ENCODE data around the gene ALG11. TPM values are rescaled to one million over a fixed set of nuclear protein-coding genes. Genes with fewer than 3 reads are reported as not detected.

The ALG11 gene
- total and polyA plus RNA-seq, 2 experiments from 2014 or later = 36.9 to 40.1 TPM

DNA sequence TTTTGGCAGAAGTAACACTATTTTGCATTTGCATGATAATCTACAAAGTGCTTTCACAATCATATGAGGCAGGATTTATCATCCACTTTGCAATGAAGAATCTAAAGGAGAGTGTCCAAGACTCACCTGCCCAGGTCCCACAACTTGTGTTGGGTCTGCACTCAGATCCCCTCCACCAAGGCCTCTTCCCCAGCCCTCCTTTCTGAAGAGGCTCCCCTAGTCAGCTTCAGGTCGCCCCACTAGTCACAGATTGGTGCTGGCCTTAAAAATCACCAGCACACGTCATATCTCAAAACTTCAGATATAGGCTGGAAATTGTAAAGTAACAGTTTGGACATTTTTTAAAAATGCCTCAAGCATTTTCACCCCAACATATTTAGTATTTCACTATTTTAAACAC is 18.5 kb upstream of the ALG11 start:
- no peaks in the 10 kb centered on the region for H4K20me1 ChIP-seq (replicated peaks; ENCODE audit: insufficient read depth)
- Mint-ChIP-seq H3K27me3 (ENCODE audit: insufficient read depth, low read depth, poor library complexity) (peaks cover 7% of the 10 kb centered on the region), H3K36me3 (ENCODE audit: low read depth) (no peaks in the 10 kb centered on the region), H3K9me3 (no peaks in the 10 kb centered on the region), H3K4me1 (peaks cover 25% of the 10 kb centered on the region), H3K4me3 (no peak overlapping the region), H3K27ac (no peak overlapping the region)
- H3K36me3 ChIP-seq (ENCODE audit: insufficient read depth) = no peaks in the 10 kb centered on the region
- H3F3A ChIP-seq (replicated peaks; ENCODE audit: low read depth) = no peaks in the 10 kb centered on the region
- H3K27me3 ChIP-seq (ENCODE audit: insufficient read depth) = no peaks in the 10 kb centered on the region
- no peaks in the 10 kb centered on the region for H3K79me2 ChIP-seq (replicated peaks; ENCODE audit: insufficient read depth)
- H3K27ac ChIP-seq (ENCODE audit: low read depth) = no peak overlapping the region
- DNase-seq (ENCODE audit: low spot score) (no peak), ATAC-seq (no peak)
- no peaks in the 10 kb centered on the region for H3K9me2 ChIP-seq (ENCODE audit: insufficient read depth)
- peaks cover 12% of the 10 kb centered on the region; the same call in 1 of the 2 replicates for H3K4me1 ChIP-seq (ENCODE audit: insufficient read depth)
- TF ChIP-seq NANOG (IDR thresholded peaks at IDR 0.05; ENCODE audit: borderline replicate concordance) (no peak), EZH2phosphoT487 (IDR thresholded peaks at IDR 0.05; ENCODE audit: unreplicated experiment) (no peak), EZH2 (IDR thresholded peaks at IDR 0.05; ENCODE audit: low read depth, unreplicated experiment) (no peak), POLR2AphosphoS5 (IDR thresholded peaks at IDR 0.05; ENCODE audit: low read depth) (no peak), ZNF331 (CRISPR knock-in tag; IDR thresholded peaks at IDR 0.05; ENCODE audit: low read depth) (no peak)
- no peak overlapping the region for H2AFZ ChIP-seq
- H3K4me2 ChIP-seq = no peak overlapping the region
- no peak overlapping the region for H3K4me3 ChIP-seq

DNA sequence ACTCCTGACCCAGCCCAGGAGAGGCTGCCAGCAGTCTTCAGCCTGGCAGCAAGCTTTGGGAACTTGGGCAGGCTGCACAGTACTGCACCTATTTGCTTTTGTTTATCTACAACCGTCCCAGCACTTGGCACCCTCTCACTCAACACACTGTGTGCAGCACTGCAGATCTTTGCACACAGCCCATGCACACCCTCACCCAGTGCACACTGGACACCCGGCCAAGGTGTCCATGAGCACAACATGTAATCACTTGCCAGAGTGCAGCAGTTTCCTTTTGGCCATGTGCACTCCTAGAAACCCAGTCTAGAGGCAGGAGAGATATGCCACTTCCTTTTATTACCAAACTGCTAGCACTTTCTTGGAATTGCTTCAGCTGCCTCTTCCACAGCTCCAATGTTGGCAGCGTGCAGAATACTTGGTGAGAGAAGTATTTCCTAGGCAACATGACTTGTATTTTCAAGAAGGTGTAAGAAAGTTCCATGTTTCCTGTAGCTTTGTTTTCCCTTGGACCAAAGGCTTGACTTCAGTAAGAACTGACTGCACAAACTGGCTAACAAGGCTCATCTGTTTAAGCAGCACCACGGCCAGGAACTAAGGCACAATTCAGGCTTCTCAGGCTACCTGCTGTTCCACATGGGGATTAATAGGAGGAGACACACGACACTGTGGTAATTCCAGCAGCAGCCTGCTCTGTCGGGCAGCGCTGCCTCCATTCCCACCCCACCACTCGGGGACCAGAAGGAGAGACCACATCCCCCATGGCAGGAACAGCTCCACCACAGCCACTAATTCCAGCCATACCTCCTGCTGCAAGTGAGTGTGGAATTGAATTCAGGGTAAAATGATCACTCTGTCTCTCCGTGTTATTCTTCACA is 16.3 kb upstream of the ALG11 start:
- Histone ChIP-seq H3K36me3 (ENCODE audit: insufficient read depth) (no peaks in the 10 kb centered on the region), H3K27ac (ENCODE audit: low read depth) (no peak overlapping the region), H3K4me1 (ENCODE audit: insufficient read depth) (peaks cover 22% of the 10 kb centered on the region), H3K4me3 (no peak overlapping the region), H3K79me2 (replicated peaks; ENCODE audit: insufficient read depth) (no peaks in the 10 kb centered on the region), H3K9me2 (ENCODE audit: insufficient read depth) (no peaks in the 10 kb centered on the region), H3F3A (replicated peaks; ENCODE audit: low read depth) (no peaks in the 10 kb centered on the region), H2AFZ (no peak overlapping the region), H3K4me2 (no peak overlapping the region), H3K27me3 (ENCODE audit: insufficient read depth) (no peaks in the 10 kb centered on the region), H4K20me1 (replicated peaks; ENCODE audit: insufficient read depth) (no peaks in the 10 kb centered on the region)
- DNase-seq (ENCODE audit: low spot score) (peak; percentile 33), ATAC-seq (peak; percentile 22)
- TF ChIP-seq CREB1 (CRISPR knock-in tag; IDR thresholded peaks at IDR 0.05; ENCODE audit: low read depth) (no peak), EZH2phosphoT487 (IDR thresholded peaks at IDR 0.05; ENCODE audit: unreplicated experiment) (no peak), EZH2 (IDR thresholded peaks at IDR 0.05; ENCODE audit: low read depth, unreplicated experiment) (no peak), ZNF114 (CRISPR knock-in tag; IDR thresholded peaks at IDR 0.05) (no peak), STAT1 (IDR thresholded peaks at IDR 0.05; ENCODE audit: unreplicated experiment) (no peak), JUNB (IDR thresholded peaks at IDR 0.05; ENCODE audit: unreplicated experiment) (no peak)
- TF ChIP-seq, protein P1, sequence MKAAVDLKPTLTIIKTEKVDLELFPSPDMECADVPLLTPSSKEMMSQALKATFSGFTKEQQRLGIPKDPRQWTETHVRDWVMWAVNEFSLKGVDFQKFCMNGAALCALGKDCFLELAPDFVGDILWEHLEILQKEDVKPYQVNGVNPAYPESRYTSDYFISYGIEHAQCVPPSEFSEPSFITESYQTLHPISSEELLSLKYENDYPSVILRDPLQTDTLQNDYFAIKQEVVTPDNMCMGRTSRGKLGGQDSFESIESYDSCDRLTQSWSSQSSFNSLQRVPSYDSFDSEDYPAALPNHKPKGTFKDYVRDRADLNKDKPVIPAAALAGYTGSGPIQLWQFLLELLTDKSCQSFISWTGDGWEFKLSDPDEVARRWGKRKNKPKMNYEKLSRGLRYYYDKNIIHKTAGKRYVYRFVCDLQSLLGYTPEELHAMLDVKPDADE (IDR thresholded peaks at IDR 0.05) = no peak
- TF ChIP-seq, protein P2, sequence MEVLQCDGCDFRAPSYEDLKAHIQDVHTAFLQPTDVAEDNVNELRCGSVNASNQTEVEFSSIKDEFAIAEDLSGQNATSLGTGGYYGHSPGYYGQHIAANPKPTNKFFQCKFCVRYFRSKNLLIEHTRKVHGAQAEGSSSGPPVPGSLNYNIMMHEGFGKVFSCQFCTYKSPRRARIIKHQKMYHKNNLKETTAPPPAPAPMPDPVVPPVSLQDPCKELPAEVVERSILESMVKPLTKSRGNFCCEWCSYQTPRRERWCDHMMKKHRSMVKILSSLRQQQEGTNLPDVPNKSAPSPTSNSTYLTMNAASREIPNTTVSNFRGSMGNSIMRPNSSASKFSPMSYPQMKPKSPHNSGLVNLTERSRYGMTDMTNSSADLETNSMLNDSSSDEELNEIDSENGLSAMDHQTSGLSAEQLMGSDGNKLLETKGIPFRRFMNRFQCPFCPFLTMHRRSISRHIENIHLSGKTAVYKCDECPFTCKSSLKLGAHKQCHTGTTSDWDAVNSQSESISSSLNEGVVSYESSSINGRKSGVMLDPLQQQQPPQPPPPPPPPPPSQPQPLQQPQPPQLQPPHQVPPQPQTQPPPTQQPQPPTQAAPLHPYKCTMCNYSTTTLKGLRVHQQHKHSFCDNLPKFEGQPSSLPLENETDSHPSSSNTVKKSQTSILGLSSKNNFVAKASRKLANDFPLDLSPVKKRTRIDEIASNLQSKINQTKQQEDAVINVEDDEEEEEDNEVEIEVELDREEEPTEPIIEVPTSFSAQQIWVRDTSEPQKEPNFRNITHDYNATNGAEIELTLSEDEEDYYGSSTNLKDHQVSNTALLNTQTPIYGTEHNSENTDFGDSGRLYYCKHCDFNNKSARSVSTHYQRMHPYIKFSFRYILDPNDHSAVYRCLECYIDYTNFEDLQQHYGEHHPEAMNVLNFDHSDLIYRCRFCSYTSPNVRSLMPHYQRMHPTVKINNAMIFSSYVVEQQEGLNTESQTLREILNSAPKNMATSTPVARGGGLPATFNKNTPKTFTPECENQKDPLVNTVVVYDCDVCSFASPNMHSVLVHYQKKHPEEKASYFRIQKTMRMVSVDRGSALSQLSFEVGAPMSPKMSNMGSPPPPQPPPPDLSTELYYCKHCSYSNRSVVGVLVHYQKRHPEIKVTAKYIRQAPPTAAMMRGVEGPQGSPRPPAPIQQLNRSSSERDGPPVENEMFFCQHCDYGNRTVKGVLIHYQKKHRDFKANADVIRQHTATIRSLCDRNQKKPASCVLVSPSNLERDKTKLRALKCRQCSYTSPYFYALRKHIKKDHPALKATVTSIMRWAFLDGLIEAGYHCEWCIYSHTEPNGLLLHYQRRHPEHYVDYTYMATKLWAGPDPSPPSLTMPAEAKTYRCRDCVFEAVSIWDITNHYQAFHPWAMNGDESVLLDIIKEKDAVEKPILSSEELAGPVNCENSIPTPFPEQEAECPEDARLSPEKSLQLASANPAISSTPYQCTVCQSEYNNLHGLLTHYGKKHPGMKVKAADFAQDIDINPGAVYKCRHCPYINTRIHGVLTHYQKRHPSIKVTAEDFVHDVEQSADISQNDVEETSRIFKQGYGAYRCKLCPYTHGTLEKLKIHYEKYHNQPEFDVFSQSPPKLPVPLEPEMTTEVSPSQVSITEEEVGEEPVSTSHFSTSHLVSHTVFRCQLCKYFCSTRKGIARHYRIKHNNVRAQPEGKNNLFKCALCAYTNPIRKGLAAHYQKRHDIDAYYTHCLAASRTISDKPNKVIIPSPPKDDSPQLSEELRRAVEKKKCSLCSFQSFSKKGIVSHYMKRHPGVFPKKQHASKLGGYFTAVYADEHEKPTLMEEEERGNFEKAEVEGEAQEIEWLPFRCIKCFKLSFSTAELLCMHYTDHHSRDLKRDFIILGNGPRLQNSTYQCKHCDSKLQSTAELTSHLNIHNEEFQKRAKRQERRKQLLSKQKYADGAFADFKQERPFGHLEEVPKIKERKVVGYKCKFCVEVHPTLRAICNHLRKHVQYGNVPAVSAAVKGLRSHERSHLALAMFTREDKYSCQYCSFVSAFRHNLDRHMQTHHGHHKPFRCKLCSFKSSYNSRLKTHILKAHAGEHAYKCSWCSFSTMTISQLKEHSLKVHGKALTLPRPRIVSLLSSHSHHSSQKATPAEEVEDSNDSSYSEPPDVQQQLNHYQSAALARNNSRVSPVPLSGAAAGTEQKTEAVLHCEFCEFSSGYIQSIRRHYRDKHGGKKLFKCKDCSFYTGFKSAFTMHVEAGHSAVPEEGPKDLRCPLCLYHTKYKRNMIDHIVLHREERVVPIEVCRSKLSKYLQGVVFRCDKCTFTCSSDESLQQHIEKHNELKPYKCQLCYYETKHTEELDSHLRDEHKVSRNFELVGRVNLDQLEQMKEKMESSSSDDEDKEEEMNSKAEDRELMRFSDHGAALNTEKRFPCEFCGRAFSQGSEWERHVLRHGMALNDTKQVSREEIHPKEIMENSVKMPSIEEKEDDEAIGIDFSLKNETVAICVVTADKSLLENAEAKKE (CRISPR knock-in tag; IDR thresholded peaks at IDR 0.05) = no peak
- no peak overlapping the region; the same call in 1 of the 2 replicates for H3K27ac Mint-ChIP-seq
- peaks cover 14% of the 10 kb centered on the region for H3K27me3 Mint-ChIP-seq (ENCODE audit: insufficient read depth, low read depth, poor library complexity)
- peaks cover 42% of the 10 kb centered on the region for H3K4me1 Mint-ChIP-seq
- no peak overlapping the region for H3K4me3 Mint-ChIP-seq
- H3K9me3 Mint-ChIP-seq = no peaks in the 10 kb centered on the region
- no peaks in the 10 kb centered on the region for H3K36me3 Mint-ChIP-seq (ENCODE audit: low read depth)
